LNCaP clone FGC (cell line): ENCODE data around the gene JAKMIP1.

Experiments used
- DNase-seq: peaks from one replicate; pipeline ENCODE4 v3.0.0-alpha.2; 2011; ENCODE audit warnings: low read depth
- H3K4me3 ChIP-seq: 2 replicates; pipeline ENCODE4 v1.5.1; 2011; ENCODE audit warnings: mild to moderate bottlenecking, low read depth, low read length, control low read depth
- CTCF ChIP-seq: IDR thresholded peaks from 2 replicates; pipeline ENCODE4 v1.5.1; 2012; ENCODE audit warnings: mild to moderate bottlenecking; ENCODE audit not compliant: control insufficient read depth, insufficient read depth; ENCODE audit errors: extremely low read depth

Gene JAKMIP1

DNA sequence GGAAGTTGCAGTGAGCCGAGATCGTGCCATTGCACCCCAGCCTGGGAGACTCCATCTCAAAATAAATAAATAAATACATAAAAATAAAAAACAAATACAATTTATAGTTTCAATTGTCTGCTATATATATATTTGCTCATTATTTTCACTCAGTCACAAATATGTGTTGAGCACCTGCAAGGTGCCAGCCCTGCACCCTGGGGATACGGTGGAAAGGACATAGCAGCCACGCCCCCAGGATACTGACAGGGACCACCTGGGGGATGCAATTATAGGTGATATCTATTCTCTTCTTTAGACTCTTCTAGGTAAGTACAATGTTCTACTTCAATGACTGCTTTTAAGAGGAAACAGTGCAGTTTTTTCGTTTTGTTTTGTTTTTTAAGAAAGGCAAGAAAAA, 85.0 kb downstream of the JAKMIP1 start:
- no peak for DNase-seq
- TF ChIP-seq CTCF = no peak

GRCh38 chr4:6114601-6115000, 85.7 kb downstream of the JAKMIP1 start:
- TF ChIP-seq CTCF = no peak
- no peak overlapping the region for H3K4me3 ChIP-seq
- DNase-seq = no peak

More for the DNA sequence above, 85.0 kb downstream of the JAKMIP1 start:
- no peak overlapping the region for H3K4me3 ChIP-seq

DNA sequence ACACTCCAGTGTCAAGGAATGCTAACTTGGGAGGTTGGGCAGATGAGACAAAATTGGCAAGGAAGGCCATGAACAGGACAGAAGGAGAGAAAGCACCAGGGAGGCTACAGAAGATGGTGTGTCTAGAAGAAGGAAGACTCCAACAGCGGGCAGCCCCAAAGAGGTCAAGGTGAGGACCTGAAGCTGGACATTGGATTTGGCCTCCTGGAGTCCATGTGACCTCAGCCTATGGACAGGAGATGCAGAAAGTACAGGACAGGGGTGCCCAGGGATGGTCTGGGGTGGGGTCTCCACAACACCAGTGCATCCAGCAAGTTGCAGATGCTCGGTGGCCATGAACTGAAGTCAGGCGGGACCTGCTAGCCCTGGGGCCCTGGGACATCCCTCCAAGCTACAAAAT, 86.2 kb downstream of the JAKMIP1 start:
- H3K4me3 ChIP-seq = no peak overlapping the region
- no peak for DNase-seq
- TF ChIP-seq CTCF = no peak

- no peak for TF ChIP-seq CTCF
- DNase-seq = no peak
- no peak overlapping the region for H3K4me3 ChIP-seq
Observed at GRCh38 chr4:6113641-6114040, 86.7 kb downstream of the JAKMIP1 start.

DNA sequence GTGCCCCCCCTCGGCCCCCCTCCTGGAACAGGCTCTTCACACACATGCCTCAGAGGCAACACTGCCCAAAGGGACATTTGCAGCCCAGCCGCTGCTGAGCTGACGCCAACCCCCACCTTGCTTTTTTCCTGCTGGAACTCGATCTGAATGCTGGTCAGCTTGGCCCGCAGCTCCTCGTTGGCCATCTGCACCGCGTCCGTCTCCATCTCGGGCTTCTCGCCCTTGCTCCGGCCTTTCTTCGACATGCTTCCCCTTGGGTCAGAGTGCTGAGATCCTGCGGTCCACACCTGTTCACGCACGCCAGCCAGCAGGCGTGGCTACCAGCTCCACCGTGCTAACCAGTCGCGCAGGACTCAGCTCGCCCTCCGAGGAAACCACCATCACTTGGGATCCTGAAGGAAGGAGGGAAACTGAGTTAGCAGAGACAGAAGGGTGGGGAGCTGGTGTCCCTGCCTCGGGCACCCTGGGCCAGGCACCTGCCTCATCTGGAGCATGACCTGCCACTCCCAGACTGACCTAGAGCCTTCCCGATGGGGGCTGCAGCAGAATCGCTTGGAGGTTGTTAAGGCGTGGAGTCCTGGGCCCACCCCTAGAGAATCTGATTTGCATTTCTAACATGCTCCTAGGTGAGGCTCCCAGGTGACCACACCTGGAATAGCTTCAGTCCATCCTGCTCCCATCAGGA, 87.6 kb downstream of the JAKMIP1 start:
- no peak overlapping the region for H3K4me3 ChIP-seq
- no peak for DNase-seq
- no peak for TF ChIP-seq CTCF

GRCh38 chr4:6111354-6111960, 88.9 kb downstream of the JAKMIP1 start:
- no peak for TF ChIP-seq CTCF
- DNase-seq = no peak
- H3K4me3 ChIP-seq = no peak overlapping the region
